GM18868 (cell line): ENCODE data around the gene KLHL30.
A peak's percentile ranks its signal among the peaks of the same experiment; 100 is the strongest.
"Not testable (repeated sequence)": the region's sequence is repeated elsewhere in the genome, so short reads cannot be mapped to it uniquely, and the experiment has no call there.

Source experiments
- ATAC-seq: cut with Tn5 transposase; IDR thresholded peaks from one replicate; pipeline ENCODE4 v1.9.1; 2021; ENCODE audit warnings: mild to moderate bottlenecking, moderate library complexity; ENCODE audit not compliant: unreplicated experiment

Gene KLHL30

DNA sequence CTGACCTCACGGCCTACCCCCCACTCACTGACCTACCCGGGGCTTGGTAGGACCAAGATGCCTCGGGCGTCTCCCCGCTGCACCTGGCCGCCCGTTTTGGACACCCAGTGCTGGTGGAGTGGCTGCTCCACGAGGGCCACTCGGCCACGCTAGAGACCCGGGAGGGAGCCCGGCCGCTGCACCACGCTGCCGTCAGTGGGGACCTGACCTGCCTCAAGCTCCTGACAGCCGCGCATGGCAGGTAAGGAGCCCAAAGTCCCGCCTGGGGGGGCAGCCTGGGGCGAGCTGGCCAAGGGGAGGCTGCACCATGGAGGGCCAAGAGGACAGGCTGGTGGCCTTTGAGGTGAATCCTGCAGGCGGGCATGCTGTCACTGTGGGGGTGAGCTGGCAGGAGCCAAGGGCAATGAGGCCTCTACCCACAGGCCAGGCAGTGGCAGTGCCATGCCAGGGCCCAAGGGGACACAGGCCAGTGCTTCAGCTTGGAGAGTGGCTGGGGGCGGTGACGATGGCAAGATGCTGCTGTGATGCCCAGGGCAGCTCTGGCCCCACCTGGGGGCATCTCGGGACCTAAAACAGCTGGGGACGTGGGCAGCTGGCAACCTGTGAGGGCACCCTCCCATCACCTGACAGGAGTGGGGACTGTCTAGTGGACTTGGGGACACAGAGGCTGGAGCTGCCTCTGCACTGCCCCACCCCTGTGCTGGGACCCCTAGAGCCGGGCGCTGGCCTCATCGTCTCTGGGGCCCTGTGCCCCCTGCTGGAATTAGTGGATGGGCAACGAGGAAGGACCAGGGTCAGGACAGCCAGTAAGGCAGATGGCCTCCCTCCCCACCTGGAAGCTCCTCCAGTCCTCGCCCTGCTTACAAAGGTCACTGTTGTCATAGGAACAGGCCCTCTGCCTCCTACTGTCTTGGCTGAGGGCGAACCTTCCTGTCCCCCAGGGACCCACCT, 36.3 kb upstream of the KLHL30 start:
- ATAC-seq, result no peak

DNA sequence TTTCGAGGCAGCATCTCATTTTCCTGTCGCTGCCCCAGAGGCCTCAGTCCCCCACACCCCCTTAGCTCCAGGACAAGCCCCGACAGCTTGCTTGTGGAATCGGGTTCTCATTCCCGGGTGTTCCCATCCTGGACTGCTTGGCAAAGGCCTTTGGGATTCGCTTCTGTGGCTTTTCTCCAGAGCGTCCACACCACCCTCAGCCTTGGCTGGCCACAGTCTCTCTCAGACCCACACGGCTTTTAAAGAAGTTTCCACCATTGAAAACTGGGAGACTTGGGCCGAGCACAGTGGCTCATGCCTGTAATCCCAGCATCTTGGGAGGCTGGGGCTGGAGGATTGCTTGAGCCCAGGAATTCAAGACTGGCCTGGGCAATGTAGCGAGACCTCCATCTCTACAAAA, 35.6 kb upstream of the KLHL30 start:
- no peak for ATAC-seq

DNA sequence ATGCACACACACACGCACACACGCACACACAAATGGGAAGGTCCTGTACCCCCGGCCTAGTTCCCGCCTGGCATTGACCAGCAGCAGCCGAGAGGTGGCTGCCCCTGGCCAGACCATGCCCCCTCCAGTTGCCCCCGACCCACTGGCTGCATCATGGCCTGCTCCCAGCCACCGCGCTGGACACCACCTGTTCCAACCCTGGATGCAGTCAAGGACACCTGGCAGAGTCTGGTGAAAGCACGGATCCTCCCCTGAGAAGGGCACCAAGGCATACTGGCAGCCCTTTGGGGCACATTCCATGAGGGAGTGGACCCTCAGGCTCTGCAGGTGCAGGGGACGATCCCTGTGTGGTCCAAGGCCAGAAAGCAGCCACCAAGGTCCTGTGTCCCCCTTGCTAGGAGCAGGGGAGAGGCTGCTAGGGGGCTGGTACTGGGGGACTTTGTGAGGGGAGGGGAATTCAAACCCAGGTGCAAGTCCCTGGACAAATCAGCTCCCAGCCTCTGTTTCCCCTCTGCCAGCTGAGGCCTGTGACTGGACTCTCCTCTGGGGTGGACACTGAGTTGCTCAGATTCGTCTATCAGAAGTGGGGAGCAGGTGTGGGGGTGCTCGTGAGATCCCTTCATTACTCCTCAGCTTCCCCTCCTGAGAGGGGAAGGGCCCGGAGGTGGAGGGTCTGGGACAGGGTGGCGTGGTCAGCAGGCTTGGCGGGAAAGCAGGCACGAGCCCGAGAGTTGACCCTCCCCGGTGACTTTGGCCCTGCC, 34.8 kb upstream of the KLHL30 start:
- ATAC-seq, result no peak

DNA sequence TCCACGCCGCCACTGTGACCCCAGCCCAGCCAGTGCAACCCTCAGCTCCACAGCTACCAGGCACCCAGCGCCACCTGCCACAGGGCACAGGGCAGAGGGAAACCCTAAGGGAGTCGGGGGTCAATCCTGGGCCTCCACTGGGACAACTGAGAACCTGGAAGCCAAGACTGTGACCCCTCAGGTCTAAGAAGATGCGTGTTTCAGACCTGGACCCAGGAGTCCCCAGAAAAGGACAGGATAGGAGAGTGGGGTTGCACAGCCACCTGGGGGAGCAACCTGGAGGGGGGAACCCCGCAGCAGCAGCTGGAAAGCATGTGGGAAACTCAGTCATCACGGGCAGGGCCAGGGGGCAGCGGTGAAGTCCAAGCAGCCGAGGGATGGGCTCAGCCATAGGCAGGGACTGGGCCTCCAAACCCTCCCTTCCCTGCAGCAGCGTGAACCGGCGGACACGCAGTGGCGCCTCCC, 34.2 kb upstream of the KLHL30 start:
- ATAC-seq, result no peak

DNA sequence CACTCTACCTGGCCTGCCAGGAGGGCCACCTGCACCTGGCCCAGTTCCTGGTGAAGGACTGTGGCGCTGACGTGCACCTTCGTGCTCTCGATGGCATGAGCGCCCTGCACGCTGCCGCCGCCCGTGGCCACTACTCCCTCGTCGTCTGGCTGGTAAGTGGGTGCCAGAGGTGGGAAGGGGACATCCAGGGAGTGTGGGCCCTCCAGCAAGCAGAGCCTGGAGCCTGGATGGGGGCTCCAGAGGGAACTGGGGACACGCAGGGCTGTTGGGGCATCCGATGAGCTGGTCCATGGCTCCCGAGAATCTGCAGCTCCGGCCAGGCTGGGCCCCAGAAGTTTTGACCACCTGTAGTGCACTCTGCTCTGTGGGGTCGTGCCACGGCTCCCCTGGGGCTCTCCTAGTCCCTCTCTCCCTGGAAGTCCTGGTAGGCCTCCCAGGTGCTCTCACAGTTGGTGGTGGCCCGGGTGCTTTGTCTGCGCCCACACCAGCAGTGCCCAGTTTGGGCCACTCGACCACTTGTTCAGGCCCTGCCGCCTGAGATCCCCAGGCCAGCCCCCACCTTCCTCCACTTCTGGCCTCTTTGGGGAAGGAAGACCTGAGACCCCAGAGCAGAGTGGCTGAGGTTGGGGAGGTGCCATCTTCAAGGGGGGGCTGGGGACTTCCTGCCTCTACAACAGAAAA, 33.6 kb upstream of the KLHL30 start:
- no peak for ATAC-seq

DNA sequence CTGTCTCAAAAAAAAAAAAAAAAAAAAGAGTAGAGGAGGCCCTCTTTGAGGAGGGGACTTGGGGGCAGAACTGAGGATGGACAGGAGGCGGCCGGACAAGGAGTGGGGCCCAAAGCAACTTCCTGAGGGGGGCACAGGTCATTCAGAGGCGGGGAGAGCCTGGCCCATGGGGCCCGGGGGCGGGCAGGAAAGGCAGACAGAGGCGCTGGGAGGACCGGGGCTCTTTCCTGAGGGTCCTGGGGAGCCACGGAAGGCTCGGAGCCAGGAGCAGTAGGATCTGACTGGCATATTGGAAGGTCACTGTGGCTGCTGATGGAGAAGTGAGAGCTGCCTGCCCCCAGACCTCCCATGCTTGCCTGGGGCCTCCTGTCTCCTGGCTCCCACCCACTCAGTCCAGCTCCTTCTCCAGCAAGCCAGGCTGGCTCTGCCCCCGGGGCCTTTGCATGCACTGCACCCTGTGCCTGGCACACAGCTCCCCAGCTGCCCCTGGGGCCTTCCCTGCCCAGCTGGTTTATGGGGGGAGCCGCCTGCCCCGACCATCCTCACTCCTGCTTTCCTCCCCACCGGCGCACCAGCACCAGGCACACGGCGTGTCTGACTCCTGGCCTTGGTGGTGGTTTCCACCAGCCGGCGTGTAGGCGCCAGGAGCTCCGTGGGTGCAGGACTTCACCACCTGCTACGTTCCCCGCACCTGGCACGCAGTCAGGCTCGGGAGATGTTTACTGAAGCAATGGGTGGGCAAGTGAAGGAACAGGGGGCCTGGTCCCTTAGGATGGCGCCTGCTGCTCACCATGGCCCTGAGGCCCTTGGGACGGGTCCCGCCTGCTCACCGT, 32.7 kb upstream of the KLHL30 start:
- ATAC-seq, result no peak

DNA sequence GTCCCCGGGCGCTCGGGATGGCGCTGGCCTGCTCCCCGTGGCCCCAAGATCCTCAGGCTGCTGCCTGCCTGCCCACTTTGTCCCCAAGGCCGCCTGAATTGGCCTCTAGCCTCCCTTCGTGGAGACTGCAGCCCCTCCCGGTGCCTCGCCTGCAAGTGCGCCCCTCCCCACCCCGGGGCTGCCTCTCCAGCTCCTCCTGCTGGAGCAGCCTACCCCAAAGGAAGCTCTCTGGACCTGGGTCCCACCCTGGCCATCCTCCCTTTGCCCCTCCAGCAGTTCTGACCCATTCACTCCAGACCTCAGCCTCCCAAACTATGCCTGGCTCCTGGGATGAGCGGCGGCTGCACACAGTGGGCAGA, 32.1 kb upstream of the KLHL30 start:
- no peak for ATAC-seq

DNA sequence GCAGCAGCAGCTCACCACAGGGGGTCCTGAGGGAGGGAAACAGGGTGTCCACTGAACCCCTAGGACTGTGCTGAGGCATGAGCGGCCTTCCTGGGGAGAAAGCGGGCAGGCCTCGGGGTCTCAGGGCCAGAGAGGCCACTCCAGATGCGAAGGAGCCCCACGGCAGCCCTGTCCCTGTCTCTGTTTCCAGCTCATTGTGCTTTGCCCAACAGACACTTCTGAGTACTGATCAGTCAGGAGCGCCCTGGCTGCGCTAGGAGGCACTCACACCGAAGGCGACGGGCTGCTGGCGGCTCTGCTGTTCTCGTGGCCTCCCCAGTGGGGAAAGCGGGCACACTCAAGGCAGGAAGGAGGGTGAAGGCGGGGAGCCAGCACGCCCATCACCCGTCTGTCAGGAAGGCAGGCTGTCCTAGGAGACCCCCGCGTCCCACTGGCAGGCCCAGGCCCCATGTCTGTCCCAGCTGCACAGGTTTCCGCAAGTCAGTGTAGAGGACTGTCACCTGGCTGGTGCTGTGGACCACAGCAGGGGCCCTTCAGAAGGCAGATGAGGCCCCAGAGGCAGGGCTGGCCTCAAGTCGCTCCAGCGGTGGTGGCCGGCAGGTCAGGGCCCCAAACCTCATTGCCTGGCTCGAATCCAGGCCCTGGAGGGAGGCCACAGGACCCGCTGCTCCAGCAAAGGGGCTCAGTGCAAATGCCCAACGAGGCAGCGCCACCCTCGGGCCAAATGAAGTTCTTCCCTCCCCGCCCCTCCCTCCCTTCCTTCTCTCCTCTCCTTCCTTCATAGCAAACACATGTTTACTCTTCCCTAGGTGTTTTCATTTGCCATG, 31.6 kb upstream of the KLHL30 start:
- no peak for ATAC-seq

DNA sequence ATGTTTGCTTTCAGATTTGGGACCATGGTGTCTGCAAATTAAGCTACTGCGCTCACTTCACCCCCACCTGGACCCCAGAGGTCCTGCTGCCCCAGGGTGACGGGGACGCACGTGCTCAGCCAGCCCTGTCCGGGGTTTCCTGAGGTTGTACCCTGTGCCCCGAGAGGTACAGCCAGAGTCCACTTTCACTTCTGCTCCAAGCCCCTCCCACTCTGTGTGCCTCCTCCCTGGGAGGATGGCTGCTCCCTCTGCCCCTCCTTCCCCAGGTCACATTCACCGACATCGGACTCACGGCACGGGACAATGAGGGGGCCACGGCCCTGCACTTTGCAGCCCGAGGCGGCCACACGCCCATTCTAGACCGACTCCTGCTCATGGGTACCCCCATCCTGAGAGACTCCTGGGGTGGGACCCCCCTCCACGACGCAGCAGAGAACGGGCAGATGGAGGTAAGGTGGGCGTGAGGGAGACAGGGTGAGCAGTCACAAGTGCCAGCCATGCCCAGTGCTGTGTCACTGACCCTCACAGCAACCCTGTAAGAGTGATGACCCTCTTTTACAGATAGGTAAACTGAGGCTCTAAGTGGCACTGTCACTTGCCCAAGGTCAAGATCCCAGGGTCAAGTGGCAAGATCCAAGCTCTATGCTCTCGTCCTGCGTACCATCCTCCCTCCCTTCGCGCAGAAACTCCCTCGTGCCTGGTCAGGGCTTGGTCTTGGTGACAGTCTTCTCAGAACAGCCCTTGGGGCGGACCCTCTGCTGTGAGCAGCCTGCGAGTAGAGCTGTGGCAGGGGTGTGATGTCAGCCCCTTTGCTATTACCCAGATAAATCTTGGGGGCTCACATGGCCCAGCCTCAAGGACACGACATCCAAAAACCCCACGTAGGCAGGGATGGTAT, 30.7 kb upstream of the KLHL30 start:
- peak; percentile 75 for ATAC-seq

DNA sequence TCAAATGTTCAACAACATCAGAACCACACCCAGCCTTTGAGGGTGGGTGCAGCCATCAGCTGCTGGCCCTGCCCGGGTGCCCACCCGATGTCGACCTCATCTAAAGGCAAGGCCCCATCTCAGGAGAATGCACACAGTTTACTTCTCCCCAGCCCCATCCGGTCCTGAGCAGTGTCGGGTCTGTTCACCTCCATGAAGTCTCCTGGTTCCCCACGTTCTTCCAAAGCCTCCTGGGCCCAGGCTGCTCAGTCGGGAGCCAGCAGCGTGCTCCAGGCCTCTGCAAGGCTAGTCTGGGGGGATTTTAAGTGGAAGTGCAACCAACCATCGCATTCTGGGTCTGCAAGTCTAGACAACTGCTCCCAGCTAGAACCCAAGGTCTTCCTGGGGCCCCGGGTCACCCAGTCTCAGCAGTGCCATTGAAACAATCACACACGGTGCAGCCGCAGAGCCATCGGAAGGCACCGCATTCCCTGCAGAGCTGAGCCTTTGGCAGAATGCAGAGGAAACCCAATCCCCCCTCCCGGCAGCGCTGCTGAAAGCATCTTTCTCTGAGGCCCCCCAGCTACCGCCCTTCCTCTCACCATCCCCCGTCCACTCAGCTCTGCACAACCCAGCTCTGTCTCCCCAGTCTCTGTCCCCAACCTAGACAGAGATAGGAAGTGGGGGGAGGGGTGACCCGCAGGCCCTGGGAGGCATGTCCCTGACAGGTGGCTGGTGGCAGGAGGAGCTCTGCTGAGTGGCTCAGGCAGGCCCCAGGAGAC, 29.9 kb upstream of the KLHL30 start:
- peak; percentile 41 for ATAC-seq

DNA sequence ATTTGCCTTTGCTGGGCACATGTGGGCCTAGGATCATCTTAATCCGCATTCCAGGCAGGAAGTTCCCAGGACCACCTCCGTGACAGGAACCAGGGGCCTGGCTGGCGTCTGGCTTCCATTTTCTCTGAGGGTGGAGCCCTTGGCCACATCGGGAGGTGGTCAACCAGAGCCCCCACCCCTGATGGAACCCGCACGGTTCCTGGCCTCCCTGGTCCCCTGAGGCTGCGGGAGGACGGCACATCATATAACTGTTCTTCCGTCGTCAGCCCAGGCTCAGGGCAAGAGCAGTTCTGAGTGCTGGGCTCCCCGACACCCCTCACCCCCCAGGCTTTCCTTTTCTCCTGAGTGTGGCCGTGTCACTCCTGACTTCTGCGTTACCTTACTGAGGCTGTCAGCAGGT, 24.9 kb upstream of the KLHL30 start:
- no peak for ATAC-seq

DNA sequence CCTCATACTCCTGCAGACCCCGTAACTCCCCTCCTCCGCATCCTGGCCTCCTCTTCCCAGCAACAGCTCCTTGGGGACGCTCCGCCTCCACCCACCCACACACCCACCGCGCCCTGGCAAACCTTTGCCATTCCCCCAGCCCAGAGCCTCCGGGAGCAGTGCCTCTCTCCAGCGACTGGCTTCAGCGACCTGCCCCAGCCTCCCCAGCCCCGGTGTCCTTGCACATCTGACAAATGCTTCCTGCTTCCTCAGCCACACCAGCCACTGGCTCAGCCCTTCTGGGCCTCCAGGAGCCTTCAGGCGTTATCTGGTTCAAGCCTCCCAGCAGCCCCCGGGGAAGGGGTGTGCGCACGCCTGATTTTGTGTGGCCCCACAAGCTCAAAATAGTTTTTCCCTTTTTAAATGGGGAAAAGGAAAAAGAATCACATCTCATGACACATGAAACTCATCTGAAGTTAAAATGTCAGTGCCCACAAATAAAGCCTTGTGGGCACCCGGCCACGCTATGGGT, 24.1 kb upstream of the KLHL30 start:
- no peak for ATAC-seq

DNA sequence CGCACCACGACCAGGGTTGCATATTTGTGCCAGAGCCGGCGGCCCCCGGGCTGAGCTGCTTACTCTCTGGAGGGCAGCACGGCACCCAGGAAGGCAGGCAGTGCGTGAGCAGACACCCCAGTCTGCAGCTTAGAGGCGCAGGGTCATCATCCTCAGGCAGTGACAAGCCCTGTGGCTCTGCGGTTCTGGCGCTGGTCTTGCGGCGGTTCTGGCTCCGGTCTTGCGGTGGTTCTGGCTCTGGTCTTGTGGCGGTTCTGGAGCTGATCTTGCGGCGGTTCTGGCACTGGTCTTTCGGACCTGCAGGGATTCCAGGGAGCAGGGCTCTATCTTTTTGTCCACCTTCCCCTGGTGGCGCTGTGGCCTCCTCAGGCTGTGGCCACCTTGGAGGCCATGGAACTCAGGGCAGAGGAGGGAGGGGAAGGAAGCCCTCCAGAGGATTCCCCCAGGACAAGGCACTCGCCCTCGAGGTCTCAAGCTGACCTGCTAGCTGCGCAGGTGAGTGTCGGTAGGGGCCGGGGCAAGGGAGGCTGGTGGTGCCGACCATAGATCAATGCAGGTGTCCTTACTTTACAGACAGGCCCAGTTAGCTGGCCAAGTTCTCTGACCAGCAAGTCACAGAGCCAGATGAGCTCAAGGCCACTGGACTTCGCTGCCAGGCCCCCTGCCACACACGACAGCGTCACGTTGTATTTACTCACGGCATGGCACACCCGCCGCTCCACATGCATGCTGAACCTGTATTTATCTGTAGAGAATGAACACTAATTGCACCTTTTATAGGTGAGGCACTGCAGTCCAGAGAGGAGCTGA, 23.4 kb upstream of the KLHL30 start:
- no peak for ATAC-seq

DNA sequence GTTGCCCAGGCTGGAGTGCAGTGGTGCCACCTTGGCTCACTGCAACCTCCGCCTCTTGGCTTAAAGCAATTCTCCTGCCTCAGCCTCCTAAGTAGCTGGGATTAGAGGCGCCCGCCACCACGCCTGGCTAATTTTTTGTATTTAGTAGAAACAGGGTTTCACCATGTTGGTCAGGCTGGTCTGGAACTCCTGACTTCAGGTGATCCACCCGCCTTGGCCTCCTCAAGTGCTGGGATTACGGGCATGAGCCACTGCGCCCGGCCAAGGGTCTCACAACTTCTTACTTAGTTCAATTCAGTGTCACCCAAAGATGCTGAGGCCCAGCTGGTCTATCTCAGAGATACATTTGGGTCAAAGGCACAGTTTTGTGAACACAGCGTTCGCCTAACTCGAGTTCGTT, 22.8 kb upstream of the KLHL30 start:
- ATAC-seq, result not testable (repeated sequence)

DNA sequence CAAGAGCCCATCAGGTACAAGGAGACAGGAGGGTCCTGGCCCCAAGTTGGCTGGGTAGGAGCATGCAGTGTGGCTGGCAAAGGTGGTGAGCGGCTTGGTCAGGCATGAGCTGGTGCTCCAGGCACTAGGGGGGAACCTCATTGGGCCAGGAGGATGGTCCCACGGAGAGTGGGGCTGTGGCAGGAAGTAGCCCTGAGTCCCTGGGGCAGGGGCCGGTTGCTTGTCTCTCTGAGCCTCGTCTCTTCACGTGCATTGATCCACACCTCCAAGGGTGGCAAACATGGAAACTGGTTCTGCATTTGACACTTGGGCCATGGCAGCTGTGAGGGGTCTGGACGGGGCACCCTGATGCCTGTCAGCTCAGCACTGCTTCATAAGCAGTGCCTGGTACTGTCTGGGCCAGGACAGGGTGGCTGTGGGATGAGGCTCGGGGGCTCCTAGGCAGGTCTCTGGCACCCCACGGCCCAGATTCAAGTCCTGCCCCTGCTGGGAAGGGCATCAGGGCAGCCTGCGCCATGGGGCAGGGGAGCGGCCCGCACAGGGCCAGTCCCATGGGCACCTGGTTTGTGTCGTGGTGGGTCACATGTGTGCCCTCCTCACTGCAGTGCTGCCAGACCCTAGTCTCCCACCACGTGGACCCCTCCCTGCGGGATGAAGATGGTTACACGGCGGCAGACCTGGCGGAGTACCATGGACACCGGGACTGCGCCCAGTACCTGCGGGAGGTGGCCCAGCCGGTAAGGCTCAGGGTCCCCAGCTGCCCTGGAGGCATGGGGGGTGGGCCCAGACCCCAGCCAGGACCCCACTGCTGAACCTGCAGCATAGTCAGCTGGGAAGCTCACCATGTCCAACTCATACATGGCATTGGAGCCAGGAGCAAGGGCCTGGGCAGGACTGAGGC, 21.9 kb upstream of the KLHL30 start:
- ATAC-seq, result no peak
